Measurements from ENCODE around the gene PLCB4. TPM values are rescaled to one million over a fixed set of nuclear protein-coding genes. Genes with fewer than 3 reads are reported as not detected.

PLCB4 gene
- polyA plus RNA-seq, 1 of the 3 experiments (the other 2 are of a cell fraction): 5.5 TPM

DNA sequence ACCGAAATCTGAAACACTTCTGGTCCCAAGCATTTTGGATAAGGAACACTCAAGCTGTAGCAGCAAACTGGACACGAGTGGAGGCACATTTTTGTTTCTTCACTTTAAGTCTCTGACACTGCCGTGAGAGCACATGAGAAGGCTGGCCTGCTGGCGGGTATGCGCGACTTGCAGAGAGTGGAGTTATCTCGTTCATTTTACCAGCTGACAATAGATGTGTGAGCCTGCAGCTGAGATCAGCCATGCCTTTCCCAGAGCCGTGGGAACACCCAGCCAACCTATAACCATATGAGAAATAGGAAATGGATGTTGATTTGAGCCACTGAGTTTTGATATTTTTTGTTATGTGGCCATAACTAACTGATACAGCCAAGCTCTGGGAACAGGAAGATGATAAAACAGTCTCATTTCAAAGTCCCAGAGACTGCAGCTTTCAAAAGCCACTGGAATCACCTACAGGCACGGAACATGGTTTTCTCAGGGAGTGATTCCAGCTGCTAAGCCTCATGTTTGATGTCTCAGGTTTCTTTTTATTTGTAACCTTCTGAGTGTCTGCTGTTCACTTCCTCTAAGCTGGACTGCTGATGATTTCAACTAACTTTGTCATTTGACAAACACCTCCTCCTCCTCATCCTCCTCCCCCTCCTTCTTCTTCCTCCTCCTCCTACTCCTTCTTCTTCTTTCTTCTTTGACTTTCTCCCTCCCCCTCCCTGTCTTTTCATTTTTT, 416.9 kb downstream of the PLCB4 start (continued):
- no peak for TF ChIP-seq REST (IDR thresholded peaks at IDR 0.05; ENCODE audit: low read depth, low read length)
- no peak for TF ChIP-seq TEAD4 (IDR thresholded peaks at IDR 0.05; ENCODE audit: borderline replicate concordance, insufficient read depth)
- TF ChIP-seq ELF1 (IDR thresholded peaks at IDR 0.05): no peak
- no peak for TF ChIP-seq MAX (IDR thresholded peaks at IDR 0.05; ENCODE audit: low read depth)
- TF ChIP-seq SMC3 (IDR thresholded peaks at IDR 0.05; ENCODE audit: low read depth, low read length): no peak
- no peak for TF ChIP-seq IRF3 (IDR thresholded peaks at IDR 0.05; ENCODE audit: low read depth, low read length)
- no peak for TF ChIP-seq TCF12 (IDR thresholded peaks at IDR 0.05)

- Histone ChIP-seq H2AFZ (ENCODE audit: low read depth) (no peak overlapping the region), H3K36me3 (replicated peaks in 1 of 2; ENCODE audit: control insufficient read depth in 1 of 2, insufficient read depth in 2 of 2, low read length in 1 of 2) (no peaks in the 10 kb centered on the region), H3K4me1 (ENCODE audit: control insufficient read depth in 1 of 2, insufficient read depth in 2 of 2, low read depth in 1 of 2, low read length in 1 of 2) (peaks cover 0 to 25% of the 10 kb centered on the region in 2 experiments), H3F3A (replicated peaks; ENCODE audit: insufficient read depth) (peaks cover 20% of the 10 kb centered on the region), H3K27ac (ENCODE audit: low read depth in 2 of 2, low read length in 1 of 2) (peak overlapping the region in 1 of 2 experiments; percentile 49; a peak in 2 of 4 replicates), H3K27me3 (ENCODE audit: insufficient read depth) (no peaks in the 10 kb centered on the region), H3K4me2 (no peak overlapping the region), H3K4me3 (ENCODE audit: low read depth in 2 of 2, low read length in 1 of 2) (no peak overlapping the region), H4K20me1 (ENCODE audit: insufficient read depth) (no peaks in the 10 kb centered on the region), H3K9me3 (no peaks in the 10 kb centered on the region), H3K9ac (no peak overlapping the region), H3K79me2 (ENCODE audit: insufficient read depth) (no peaks in the 10 kb centered on the region), H3K9me2 (no peaks in the 10 kb centered on the region)
- no peak for DNase-seq
- 79% methylated on average over 4 of the region's 4 CpGs for WGBS (ENCODE audit: low lambda C conversion rate)
- TF ChIP-seq RAD21 (IDR thresholded peaks at IDR 0.05; ENCODE audit: low read length) (no peak), CTCF (IDR thresholded peaks at IDR 0.05) (no peak), RXRA (IDR thresholded peaks at IDR 0.05; ENCODE audit: borderline replicate concordance, low read depth) (no peak), IRF3 (IDR thresholded peaks at IDR 0.05; ENCODE audit: low read depth, low read length) (no peak), EZH2phosphoT487 (IDR thresholded peaks at IDR 0.05; ENCODE audit: borderline replicate concordance, low read depth) (no peak), POLR2AphosphoS5 (IDR thresholded peaks at IDR 0.05; ENCODE audit: low read depth, low read length) (no peak), TAF1 (IDR thresholded peaks at IDR 0.05; ENCODE audit: borderline replicate concordance, low read depth, low read length) (no peak), GABPA (IDR thresholded peaks at IDR 0.05; ENCODE audit: low read depth) (no peak), TEAD4 (IDR thresholded peaks at IDR 0.05; ENCODE audit: borderline replicate concordance, insufficient read depth) (no peak), MXI1 (IDR thresholded peaks at IDR 0.05; ENCODE audit: low read depth, low read length) (no peak)
- TF ChIP-seq, protein P1, sequence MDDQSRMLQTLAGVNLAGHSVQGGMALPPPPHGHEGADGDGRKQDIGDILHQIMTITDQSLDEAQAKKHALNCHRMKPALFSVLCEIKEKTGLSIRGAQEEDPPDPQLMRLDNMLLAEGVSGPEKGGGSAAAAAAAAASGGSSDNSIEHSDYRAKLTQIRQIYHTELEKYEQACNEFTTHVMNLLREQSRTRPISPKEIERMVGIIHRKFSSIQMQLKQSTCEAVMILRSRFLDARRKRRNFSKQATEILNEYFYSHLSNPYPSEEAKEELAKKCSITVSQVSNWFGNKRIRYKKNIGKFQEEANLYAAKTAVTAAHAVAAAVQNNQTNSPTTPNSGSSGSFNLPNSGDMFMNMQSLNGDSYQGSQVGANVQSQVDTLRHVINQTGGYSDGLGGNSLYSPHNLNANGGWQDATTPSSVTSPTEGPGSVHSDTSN (IDR thresholded peaks at IDR 0.05): no peak
- CTCF ChIA-PET: interaction anchor here (1.5 to 2.5 kb wide), 2 partner anchors 11 to 123 kb away, joined by 4 to 7 read pairs; no protein-coding TSS in a partner anchor
- POLR2A ChIA-PET: no interaction called here
Measured at GRCh38 chr20:9487231-9487630, 418.3 kb downstream of the PLCB4 start.

All from SK-N-SH (cell line).